LNCAP (cell line): Measurements from ENCODE around the gene PRKAR1B.

ENCODE experiments used
- TF ChIP-seq, protein P1 (sequence below): fragments of 450-650 bp; IDR thresholded peaks from 2 replicates; pipeline ENCODE4 v1.5.1; 2017; ENCODE audit warnings: mild to moderate bottlenecking

Gene PRKAR1B

GRCh38 chr7:726854-727103 lies 302 bp downstream of the PRKAR1B start:
- TF ChIP-seq, protein P1, sequence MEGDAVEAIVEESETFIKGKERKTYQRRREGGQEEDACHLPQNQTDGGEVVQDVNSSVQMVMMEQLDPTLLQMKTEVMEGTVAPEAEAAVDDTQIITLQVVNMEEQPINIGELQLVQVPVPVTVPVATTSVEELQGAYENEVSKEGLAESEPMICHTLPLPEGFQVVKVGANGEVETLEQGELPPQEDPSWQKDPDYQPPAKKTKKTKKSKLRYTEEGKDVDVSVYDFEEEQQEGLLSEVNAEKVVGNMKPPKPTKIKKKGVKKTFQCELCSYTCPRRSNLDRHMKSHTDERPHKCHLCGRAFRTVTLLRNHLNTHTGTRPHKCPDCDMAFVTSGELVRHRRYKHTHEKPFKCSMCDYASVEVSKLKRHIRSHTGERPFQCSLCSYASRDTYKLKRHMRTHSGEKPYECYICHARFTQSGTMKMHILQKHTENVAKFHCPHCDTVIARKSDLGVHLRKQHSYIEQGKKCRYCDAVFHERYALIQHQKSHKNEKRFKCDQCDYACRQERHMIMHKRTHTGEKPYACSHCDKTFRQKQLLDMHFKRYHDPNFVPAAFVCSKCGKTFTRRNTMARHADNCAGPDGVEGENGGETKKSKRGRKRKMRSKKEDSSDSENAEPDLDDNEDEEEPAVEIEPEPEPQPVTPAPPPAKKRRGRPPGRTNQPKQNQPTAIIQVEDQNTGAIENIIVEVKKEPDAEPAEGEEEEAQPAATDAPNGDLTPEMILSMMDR, result no peak

DNA sequence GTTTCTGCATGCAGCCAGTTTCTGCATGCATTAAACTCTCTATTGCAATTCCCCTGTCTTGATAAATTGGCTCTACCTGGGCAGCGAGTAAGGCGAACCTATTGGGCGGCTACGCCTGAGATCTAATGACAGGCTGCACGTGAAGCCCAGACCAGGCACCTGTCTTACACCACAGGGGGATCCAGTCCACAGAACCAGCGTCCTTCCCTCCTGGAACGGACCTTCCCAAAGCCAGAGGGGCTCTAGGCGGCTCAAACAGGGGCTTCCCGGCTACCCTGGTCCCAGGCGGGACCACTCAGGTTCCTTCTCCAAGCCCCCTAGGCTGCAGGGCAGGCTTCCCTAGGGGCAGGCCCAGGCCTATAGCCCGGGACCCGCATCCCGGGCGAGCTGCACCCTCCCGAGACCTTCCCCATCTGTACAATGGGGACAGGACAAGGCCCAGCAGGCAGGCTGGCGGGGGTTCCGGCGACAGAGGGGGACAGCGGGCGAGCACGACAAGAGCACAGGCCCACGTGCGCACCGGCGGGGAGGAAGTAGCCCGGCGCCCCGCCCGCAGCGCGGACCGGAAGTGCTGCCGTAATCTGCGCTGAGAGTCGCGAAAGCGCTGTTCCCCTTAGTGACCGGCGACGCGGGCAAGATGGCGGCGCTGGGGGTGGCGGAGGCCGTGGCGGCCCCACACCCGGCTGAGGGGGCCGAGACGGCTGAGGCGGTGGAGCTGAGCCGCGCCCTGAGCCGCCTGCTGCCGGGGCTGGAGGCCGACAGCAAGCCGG lies 812 bp downstream of the PRKAR1B start, which contains the start of gene DNAAF5:
DNAAF5 (plus strand) TSS at position 616 of the 770 bp plus-strand sequence; CDS start at position 638, 22 bp downstream.
- TF ChIP-seq, protein P1, result no peak

DNA sequence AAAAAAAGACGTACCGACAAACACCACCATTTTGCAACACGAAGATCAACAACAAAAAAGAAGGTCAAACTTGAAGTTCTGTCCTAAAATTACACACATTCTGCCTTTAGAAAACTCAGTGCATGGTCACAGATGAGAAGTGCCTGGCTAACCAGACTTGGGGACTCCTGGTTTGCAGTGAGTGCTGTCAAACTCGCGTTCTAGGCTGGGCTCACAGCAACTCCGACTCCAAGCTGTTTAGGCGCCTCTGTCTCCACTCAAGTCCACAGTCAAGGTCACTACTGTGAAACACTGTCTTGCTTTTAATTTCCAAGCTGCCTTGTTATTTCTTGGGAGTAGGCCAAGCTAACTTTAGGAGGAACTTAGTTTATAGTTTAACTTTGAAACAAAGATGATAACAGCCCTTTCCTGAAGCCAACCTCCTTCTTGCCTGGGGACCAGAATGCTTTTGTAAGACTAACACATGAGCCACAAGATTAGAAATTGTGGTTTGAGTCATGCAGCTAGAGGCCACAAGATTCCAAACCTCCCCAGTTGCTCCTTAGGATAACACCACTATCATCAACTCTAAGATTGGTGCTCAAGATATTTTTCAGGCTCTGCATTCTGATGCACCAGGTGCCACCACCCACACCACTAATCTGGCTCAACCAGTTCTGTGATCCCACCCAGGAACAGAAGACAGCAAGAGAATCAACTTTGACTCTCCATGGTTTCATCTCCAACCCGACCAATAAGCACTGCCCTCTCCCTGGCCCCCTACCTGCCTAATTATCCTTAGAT lies 1.7 kb downstream of the PRKAR1B start:
- TF ChIP-seq, protein P1, result no peak

- TF ChIP-seq, protein P1, result no peak
Observed at GRCh38 chr7:724298-724697, 2.8 kb downstream of the PRKAR1B start.

GRCh38 chr7:723541-723940 lies 3.5 kb downstream of the PRKAR1B start:
- TF ChIP-seq, protein P1, result no peak

DNA sequence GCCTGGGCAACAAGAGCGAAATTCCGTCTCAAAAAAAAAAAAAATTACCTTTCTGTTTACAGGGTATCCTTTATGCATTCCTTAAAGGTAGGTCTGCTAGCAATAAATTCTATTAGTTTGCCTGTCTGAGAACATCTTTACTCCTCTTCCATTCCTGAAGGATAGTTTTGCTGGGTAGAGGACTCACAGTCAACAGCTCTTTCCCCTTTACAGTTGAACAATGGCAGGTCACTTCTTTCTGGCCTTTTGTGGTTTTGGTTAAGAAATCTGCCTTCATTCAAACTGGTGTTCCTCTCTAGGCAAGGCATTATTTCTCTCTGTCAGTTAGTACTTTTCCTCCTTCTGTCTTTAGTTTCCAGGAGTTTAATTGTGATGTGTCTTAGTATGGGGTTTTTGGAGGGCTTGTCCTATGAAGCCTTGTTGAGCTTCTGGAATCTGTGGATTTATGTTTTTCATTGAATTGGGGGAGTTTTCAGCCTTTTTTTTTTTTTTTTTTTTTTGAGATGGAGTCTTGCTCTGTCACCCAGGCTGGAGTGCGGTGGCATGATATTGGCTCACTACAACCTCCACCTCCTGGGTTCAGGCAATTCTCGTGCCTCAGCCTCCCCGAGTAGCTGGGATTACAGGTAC lies 5.3 kb downstream of the PRKAR1B start:
- TF ChIP-seq, protein P1, result no peak

- TF ChIP-seq, protein P1, result no peak
Observed at GRCh38 chr7:716636-717035, 10.4 kb downstream of the PRKAR1B start.
